ENCODE data around the gene LAPTM4A. TPM values are rescaled to one million over a fixed set of nuclear protein-coding genes. Genes with fewer than 3 reads are reported as not detected.

The LAPTM4A gene
- total and polyA plus RNA-seq, 9 donors: 170 to 843 (median 282) TPM

- Histone ChIP-seq H3K9me3 (peaks cover 0 to under 1% of the 10 kb centered on the region in 2 donors), H3K36me3 (no peaks in the 10 kb centered on the region), H3K27ac (no peak overlapping the region), H3K4me3 (no peak overlapping the region), H3K27me3 (no peaks in the 10 kb centered on the region), H3K4me1 (ENCODE audit: insufficient read depth) (peaks cover 4% of the 10 kb centered on the region)
- TF ChIP-seq CTCF (IDR thresholded peaks at IDR 0.05) (no peak), EP300 (IDR thresholded peaks at IDR 0.05) (no peak), POLR2A (IDR thresholded peaks at IDR 0.05) (no peak)
- DNase-seq: no peak
- 55 to 61% (median 57%) methylated on average over 2 of the region's 2 CpGs for WGBS, 3 donors
- intact Hi-C loops (cut with DNase I): no loop called here
Measured at GRCh38 chr2:20034821-20035220, 16.6 kb downstream of the LAPTM4A start.

DNA sequence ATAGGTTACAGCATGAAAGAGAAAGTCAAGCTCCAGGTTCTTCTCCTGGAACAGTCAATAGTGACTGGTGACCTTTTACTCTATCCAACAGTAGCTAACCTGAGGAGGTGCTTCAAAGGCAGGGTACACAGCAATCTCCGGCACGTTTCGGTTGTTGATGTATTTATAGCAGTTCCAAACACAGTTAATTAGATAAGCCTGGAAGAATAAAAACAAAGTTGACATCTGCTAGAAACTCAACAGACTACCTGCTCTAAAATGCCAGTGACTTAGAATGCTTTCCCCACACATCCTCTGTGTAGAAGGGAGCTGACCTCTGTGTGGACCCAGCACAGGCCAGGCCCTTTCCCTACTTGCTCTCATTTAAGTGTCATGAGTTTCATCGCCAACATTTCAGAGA is 17.2 kb downstream of the LAPTM4A start:
- Histone ChIP-seq H3K4me1 (ENCODE audit: insufficient read depth) (peaks cover 4% of the 10 kb centered on the region), H3K27me3 (no peaks in the 10 kb centered on the region), H3K4me3 (no peak overlapping the region), H3K9me3 (peaks cover 0 to 3% of the 10 kb centered on the region in 2 donors), H3K27ac (no peak overlapping the region), H3K36me3 (no peaks in the 10 kb centered on the region)
- no peak for DNase-seq
- WGBS, 3 donors: 62 to 66% (median 63%) methylated on average over 4 of the region's 4 CpGs
- TF ChIP-seq POLR2A (IDR thresholded peaks at IDR 0.05): no peak
- TF ChIP-seq EP300 (IDR thresholded peaks at IDR 0.05): no peak
- no peak for TF ChIP-seq CTCF (IDR thresholded peaks at IDR 0.05)
- intact Hi-C loops (cut with DNase I): no loop called here

GRCh38 chr2:20033322-20033721 is 18.1 kb downstream of the LAPTM4A start:
- Histone ChIP-seq H3K27ac (no peak overlapping the region), H3K27me3 (no peaks in the 10 kb centered on the region), H3K4me3 (no peak overlapping the region), H3K9me3 (peaks cover 0 to 3% of the 10 kb centered on the region in 2 donors), H3K4me1 (ENCODE audit: insufficient read depth) (peaks cover 4% of the 10 kb centered on the region), H3K36me3 (no peaks in the 10 kb centered on the region)
- WGBS, 3 donors: 79 to 88% (median 81%) methylated on average over 3 of the region's 3 CpGs
- DNase-seq: no peak
- TF ChIP-seq POLR2A (IDR thresholded peaks at IDR 0.05): no peak
- no peak for TF ChIP-seq EP300 (IDR thresholded peaks at IDR 0.05)
- TF ChIP-seq CTCF (IDR thresholded peaks at IDR 0.05): no peak
- intact Hi-C loops (cut with DNase I): no loop called here

- H3K36me3 ChIP-seq: no peaks in the 10 kb centered on the region
- WGBS, 3 donors: 87 to 92% (median 90%) methylated on average over 6 of the region's 6 CpGs
- DNase-seq: no peak
- no peak overlapping the region for H3K27ac ChIP-seq
- intact Hi-C loops (cut with DNase I): no loop called here
- no peak overlapping the region for H3K4me3 ChIP-seq
- H3K27me3 ChIP-seq: no peaks in the 10 kb centered on the region
- H3K4me1 ChIP-seq (ENCODE audit: insufficient read depth): no peaks in the 10 kb centered on the region
- peaks cover 0 to 3% of the 10 kb centered on the region in 2 donors for H3K9me3 ChIP-seq
- no peak for TF ChIP-seq CTCF (IDR thresholded peaks at IDR 0.05)
Measured at GRCh38 chr2:20030224-20030623, 21.2 kb downstream of the LAPTM4A start.
